Endothelial cell of umbilical vein (primary cell): ENCODE measurements around the gene DCLK3. TPM values are rescaled to one million over a fixed set of nuclear protein-coding genes. Genes with fewer than 3 reads are reported as not detected.

ENCODE experiments used
- BruUV-seq: library from RNA; stranded (reverse); fragments of 400-500 nt; replicated peaks from 2 replicates; lab custom pipeline; 2021; lab: Mats Ljungman, UMichigan
- CTCF ChIA-PET: fragments of 300-600, 350-600 bp; sonication (Branson Sonifier 250); formaldehyde crosslinking; loops from one replicate; lab custom pipeline; 2021; ENCODE audit warnings: antibody characterized with exemption, inconsistent platforms; lab: Charles Lee
- POLR2A ChIA-PET: fragments of 300-600, 350-600 bp; sonication (Branson Sonifier 250); formaldehyde crosslinking; loops from one replicate; lab custom pipeline; 2021; ENCODE audit warnings: antibody characterized with exemption, inconsistent platforms; lab: Charles Lee
- DNase-seq: peaks from one replicate; pipeline ENCODE4 v3.0.0-alpha.2; 2011; ENCODE audit warnings: low read depth, low spot score
- FAIRE-seq: peaks from 2 replicates; lab custom pipeline; 2011; peaks lifted over from hg19 to GRCh38; lab: Jason Lieb, UNC
- H2AFZ ChIP-seq: 2 replicates; pipeline ENCODE4 v1.6.0; 2012; ENCODE audit warnings: low read depth, low read length, control low read depth, inconsistent platforms
- H3K27ac ChIP-seq: 2 replicates; pipeline ENCODE4 v1.5.1; 2011; ENCODE audit warnings: low read depth, mild to moderate bottlenecking, control low read depth, low read length, moderate library complexity; ENCODE audit not compliant: insufficient read depth
- H3K27me3 ChIP-seq, 2 experiments: 2 replicates each; pipeline versions ENCODE4 v1.6.0 to v1.6.1; 2011; ENCODE audit warnings: low read length in 2 of 2, mixed read lengths in 1 of 2; ENCODE audit not compliant: control insufficient read depth in 2 of 2, insufficient read depth in 2 of 2
- H3K36me3 ChIP-seq, 2 experiments: 2 replicates in 1 of 2; 3 replicates in 1 of 2; pipeline ENCODE4 v1.5.1; 2011; ENCODE audit warnings: low read length in 2 of 2, mild to moderate bottlenecking in 1 of 2, moderate library complexity in 1 of 2; ENCODE audit not compliant: control insufficient read depth in 2 of 2, insufficient read depth in 2 of 2; ENCODE audit errors: extremely low read depth in 1 of 2
- H3K4me1 ChIP-seq: 3 replicates; pipeline ENCODE4 v1.5.1; 2011; ENCODE audit warnings: mild to moderate bottlenecking, low read length; ENCODE audit not compliant: control insufficient read depth, insufficient read depth; ENCODE audit errors: extremely low read depth
- H3K4me2 ChIP-seq: 2 replicates; pipeline ENCODE4 v1.6.1; 2011; ENCODE audit warnings: low read length, control low read depth, mixed read lengths; ENCODE audit not compliant: insufficient read depth
- H3K4me3 ChIP-seq, 3 experiments: fragments of 200-600 bp in 1 of 3; sonication (generic), shearing (Covaris generic) in 1 of 3; replicated peaks in 1 of 3; 2 replicates each; pipeline ENCODE4 v1.5.1; 2011 to 2016; ENCODE audit warnings: control low read depth in 3 of 3, low read length in 3 of 3, mild to moderate bottlenecking in 2 of 3, inconsistent platforms in 1 of 3, low read depth in 1 of 3, moderate library complexity in 1 of 3; ENCODE audit not compliant: insufficient read depth in 1 of 3
- H3K79me2 ChIP-seq: 2 replicates; pipeline ENCODE4 v1.6.0; 2012; ENCODE audit warnings: low read length, inconsistent platforms; ENCODE audit not compliant: control insufficient read depth, insufficient read depth
- H3K9ac ChIP-seq: replicated peaks from 2 replicates; pipeline ENCODE3; 2011; ENCODE audit warnings: low read length, control low read depth; ENCODE audit not compliant: insufficient read depth; ENCODE audit errors: extremely low read depth
- H3K9me1 ChIP-seq: replicated peaks from 3 replicates; pipeline ENCODE4 v1.6.0; 2011; ENCODE audit warnings: mild to moderate bottlenecking, low read length; ENCODE audit not compliant: control insufficient read depth, insufficient read depth; ENCODE audit errors: extremely low read depth
- H3K9me3 ChIP-seq: replicated peaks from 2 replicates; pipeline ENCODE4 v1.5.1; 2012; ENCODE audit warnings: low read length, inconsistent platforms; ENCODE audit not compliant: control insufficient read depth, insufficient read depth
- H4K20me1 ChIP-seq: replicated peaks from 2 replicates; pipeline ENCODE3; 2011; ENCODE audit warnings: mild to moderate bottlenecking, low read length; ENCODE audit not compliant: control insufficient read depth, insufficient read depth; ENCODE audit errors: extremely low read depth
- CTCF ChIP-seq, 2 donors: IDR thresholded peaks; 1 replicate in 1 of 2; 2 replicates in 1 of 2; pipeline ENCODE4 v1.5.1; 2011; ENCODE audit warnings: low read length in 2 of 2, mild to moderate bottlenecking in 2 of 2, moderate library complexity in 2 of 2, control low read depth in 1 of 2, inconsistent platforms in 1 of 2, low read depth in 1 of 2; ENCODE audit not compliant: insufficient read depth in 1 of 2; ENCODE audit errors: extremely low read depth in 1 of 2
- EZH2 ChIP-seq: IDR thresholded peaks from 2 replicates; pipeline ENCODE4 v1.6.1; 2012; ENCODE audit warnings: borderline replicate concordance, low read depth, mild to moderate bottlenecking, moderate library complexity, low read length, inconsistent platforms; ENCODE audit not compliant: severe bottlenecking
- FOS ChIP-seq: IDR thresholded peaks from 2 replicates; pipeline ENCODE4 v1.6.1; 2011; ENCODE audit warnings: mild to moderate bottlenecking, low read length, moderate library complexity, borderline replicate concordance; ENCODE audit not compliant: insufficient read depth
- GATA2 ChIP-seq: IDR thresholded peaks from 2 replicates; pipeline ENCODE4 v1.7.0; 2011; ENCODE audit warnings: low read depth, mild to moderate bottlenecking, moderate library complexity, mixed read lengths, low read length; ENCODE audit not compliant: insufficient read length, insufficient read depth
- JUN ChIP-seq: IDR thresholded peaks from 2 replicates; pipeline ENCODE4 v1.6.1; 2011; ENCODE audit warnings: borderline replicate concordance, low read depth; ENCODE audit not compliant: insufficient read length, insufficient read depth
- MYC ChIP-seq: IDR thresholded peaks from one replicate; pipeline ENCODE4 v1.6.1; 2011; ENCODE audit warnings: mild to moderate bottlenecking, low read depth, low read length
- POLR2A ChIP-seq: IDR thresholded peaks from 2 replicates; pipeline ENCODE4 v1.6.1; 2012; ENCODE audit warnings: low read depth, mild to moderate bottlenecking, control low read depth, low read length
- POLR2AphosphoS5 ChIP-seq: IDR thresholded peaks from 2 replicates; pipeline ENCODE4 v1.6.1; 2012; ENCODE audit warnings: low read depth, mild to moderate bottlenecking, control low read depth, low read length, moderate library complexity; ENCODE audit not compliant: insufficient read depth
- dilution Hi-C: fragments of 300-500 bp; cut with MboI; formaldehyde crosslinking; loops from one replicate; pipeline ENCODE4 v1.15.0; 2019; ENCODE audit warnings: low sequenced_read_pairs; ENCODE audit not compliant: extremely low pct_ligation_motif_present
- intact Hi-C: fragments of 100-400 bp; cut with micrococcal nuclease; formaldehyde crosslinking; loops from one replicate; pipeline ENCODE4 v1.10.0; 2022
- polyA plus RNA-seq, 4 experiments: library from polyadenylated mRNA; depleted of rRNA in 3 of 4; stranded (reverse) in 3 of 4; unstranded in 1 of 4; fragments of >200 nt; gene quantifications; 2 replicates each; pipeline versions ENCODE4 v1.2.1 to v1.2.3, GENCODE V29; 2011 to 2012; ENCODE audit warnings: missing spikeins in 1 of 4
- total RNA-seq: library from RNA; stranded (reverse); gene quantifications from 2 replicates; pipeline ENCODE4 v1.2.3, GENCODE V29; 2021
- TF ChIP-seq, protein P1 (sequence below): IDR thresholded peaks from 2 replicates; pipeline ENCODE4 v1.6.1; 2011; ENCODE audit not compliant: insufficient read depth, insufficient read length

The DCLK3 gene
- total and polyA plus RNA-seq, 2 donors (not counting 3 experiments of a cell fraction or from before 2014, with no cell fraction given), result not detected

- DNase-seq, result no peak
- no peaks in the 10 kb centered on the region for H3K36me3 ChIP-seq
- no peak overlapping the region for H3K4me2 ChIP-seq
- dilution Hi-C loops (no loop called here), intact Hi-C loops (no loop called here)
- no peak for FAIRE-seq
- no peaks in the 10 kb centered on the region for H3K9me1 ChIP-seq
- no peaks in the 10 kb centered on the region for H3K27me3 ChIP-seq
- no peaks in the 10 kb centered on the region for H4K20me1 ChIP-seq
- no peak overlapping the region for H3K27ac ChIP-seq
- H3K9ac ChIP-seq, result no peak overlapping the region
- no peak overlapping the region for H3K4me3 ChIP-seq
- H3K9me3 ChIP-seq, result no peaks in the 10 kb centered on the region
- CTCF ChIA-PET, result no interaction called here
- no TSS peak for BruUV-seq
- H2AFZ ChIP-seq, result no peak overlapping the region
- POLR2A ChIA-PET, result no interaction called here
- no peaks in the 10 kb centered on the region for H3K4me1 ChIP-seq
- TF ChIP-seq EZH2 (no peak), POLR2A (no peak), JUN (no peak), GATA2 (no peak), CTCF (IDR thresholded peaks at IDR 0.05; ENCODE audit: extremely low read depth in 1 of 2, insufficient read depth in 1 of 2, low read depth in 1 of 2, low read length in 2 of 2) (no peak), POLR2AphosphoS5 (no peak), MYC (no peak), FOS (no peak)
- TF ChIP-seq, protein P1, sequence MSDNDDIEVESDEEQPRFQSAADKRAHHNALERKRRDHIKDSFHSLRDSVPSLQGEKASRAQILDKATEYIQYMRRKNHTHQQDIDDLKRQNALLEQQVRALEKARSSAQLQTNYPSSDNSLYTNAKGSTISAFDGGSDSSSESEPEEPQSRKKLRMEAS, result no peak
- no peaks in the 10 kb centered on the region for H3K79me2 ChIP-seq
These were observed 89.5 kb downstream of the DCLK3 start for GRCh38 chr3:36674816-36675215.
